Posterior cingulate gyrus (tissue), 11 donors: ENCODE measurements around the gene PLOD2.

Experiments
- DNase-seq, 10 donors: peaks; one replicate each; pipeline versions ENCODE4 v3.0.0 to v3.0.0-alpha.2; 2020 to 2021; ENCODE audit warnings: mixed read lengths in 3 of 10
- intact Hi-C: fragments of 100-400 bp; cut with DNase I; formaldehyde crosslinking; loops from one replicate; pipeline ENCODE4 v1.15.1; 2023

Gene PLOD2

DNA sequence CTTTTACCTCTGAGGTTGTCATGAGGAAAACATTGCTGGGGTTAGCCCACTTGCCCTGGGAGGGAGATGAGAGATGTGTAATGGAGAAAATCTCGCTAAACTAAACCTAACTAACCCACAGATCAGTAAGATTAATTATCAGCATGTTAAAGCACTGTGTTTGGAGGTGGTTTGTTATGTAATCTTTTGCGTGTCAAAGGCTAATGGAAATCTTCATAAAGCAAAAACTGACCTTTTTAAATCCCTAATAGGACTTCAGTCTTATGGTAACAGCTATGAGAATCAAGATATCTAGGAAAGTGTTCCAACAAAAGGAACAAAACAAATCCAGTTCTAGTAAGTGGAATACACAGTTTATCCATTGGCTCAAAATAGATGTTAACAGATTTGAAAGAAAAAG is 102.7 kb downstream of the PLOD2 start:
- DNase-seq: no peak
- intact Hi-C loops: no loop called here

DNA sequence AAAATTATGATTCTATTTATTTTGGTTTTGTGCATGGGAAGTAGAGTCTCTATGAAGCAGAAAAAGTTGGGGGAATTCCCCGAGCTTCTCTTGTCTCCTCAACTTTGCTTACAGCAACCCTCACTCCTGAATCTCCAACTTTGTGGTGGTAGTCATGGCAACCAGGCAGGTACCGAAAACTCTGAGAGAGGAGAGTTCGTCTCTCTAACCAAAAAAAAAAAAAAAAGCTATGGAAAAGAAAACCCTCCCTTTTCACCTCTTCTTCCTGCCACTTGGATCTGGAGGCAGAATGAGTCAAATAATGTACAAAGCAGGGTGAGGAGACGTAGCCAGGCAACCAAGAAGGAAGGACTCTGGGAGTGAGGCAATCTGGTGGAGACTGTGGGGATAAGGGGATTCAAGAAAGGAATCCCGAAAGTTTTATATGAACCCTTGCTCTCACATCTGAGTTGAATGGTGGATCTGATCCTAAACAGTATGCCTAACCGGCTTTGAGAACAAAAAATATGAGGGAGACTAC is 108.1 kb downstream of the PLOD2 start:
- intact Hi-C loops: no loop called here
- no peak for DNase-seq

DNA sequence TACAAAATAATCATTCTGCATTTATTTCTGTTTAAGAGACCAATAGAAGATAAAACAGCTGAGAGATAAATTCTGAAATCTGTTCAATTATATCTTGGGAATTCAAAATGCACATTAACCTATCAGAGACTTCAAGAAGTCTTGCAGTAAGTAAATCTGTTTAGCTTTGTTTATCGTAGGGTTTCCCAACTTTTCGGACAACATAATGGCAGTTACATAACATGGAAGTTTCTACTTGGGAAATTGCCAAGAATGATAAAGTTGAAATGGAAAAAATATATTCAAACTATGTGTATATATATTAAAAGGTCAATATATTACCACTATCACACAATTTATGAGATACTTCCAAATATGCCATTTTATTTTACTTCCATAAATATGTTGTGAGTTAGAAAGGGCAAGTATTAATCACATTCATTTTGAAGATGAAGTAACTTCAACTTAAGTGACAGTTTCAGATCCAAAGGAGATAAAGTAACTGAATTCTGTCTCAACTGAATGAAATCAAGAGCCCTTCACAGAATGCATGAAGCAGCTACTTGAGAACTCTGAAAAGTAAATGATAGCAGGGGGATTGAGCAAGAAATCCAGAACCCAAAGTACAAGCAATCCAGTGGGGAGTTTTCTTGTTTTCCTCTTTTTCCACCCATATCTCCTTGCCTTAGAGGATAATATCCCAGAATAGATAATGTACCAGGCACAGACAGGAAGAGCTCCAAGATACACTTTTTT is 108.8 kb downstream of the PLOD2 start:
- DNase-seq: no peak
- intact Hi-C loops: no loop called here

DNA sequence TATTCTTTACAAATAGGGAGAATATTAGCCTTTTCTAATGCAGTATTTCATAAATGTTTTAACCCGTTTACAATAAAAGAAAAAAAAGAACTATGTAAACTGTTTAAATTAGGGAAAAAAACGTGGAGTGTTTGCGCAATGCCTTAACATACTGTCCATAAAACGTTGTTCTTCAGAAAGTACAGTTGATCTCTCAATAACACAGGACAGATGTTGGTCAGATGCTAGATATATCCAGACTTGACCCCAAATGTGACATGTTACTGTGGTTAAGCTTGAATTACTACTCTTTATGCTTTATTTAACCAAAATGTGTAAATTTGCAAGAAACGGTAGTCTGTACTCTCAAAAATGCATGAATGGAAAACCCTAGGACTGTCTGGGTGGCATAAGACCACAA is 110.3 kb downstream of the PLOD2 start:
- intact Hi-C loops: no loop called here
- DNase-seq: no peak

DNA sequence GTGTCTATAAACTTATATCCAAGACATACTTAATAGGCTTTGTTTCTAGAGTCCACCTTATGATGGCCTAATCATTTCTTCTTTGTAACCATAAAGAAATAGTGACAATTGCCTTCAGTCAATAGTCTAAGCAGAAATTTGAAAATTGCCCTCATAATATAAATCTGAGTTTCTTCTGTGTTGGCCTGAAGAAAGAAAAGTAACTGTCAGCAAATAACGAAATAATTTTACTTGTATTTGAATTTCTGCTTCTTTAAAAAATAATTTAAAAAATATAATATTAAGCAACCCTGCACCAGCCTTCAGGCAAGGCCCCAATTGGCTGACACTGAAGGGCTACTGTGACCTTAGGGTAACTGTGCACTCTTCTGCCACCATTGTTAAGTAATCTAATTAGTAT is 113.5 kb downstream of the PLOD2 start:
- no peak for DNase-seq
- intact Hi-C loops: no loop called here

DNA sequence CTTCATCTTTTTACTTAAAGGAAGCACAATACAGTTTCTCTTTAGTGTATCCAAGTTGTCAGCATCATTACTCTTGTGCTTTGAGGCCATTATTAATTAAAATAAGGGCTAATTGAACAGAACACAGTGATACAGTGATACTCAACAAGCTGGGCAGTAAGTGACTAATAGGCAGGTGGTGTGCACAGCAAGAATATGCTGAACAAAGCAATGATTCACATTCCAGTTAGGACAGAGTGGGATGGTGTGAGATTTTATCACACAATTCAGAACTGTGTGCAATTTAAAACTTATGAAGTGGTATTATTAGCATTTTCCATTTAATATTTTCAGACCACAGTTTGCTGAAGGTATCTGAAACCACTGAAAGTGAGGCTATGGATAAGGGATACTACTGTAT is 116.9 kb downstream of the PLOD2 start:
- intact Hi-C loops: no loop called here

DNA sequence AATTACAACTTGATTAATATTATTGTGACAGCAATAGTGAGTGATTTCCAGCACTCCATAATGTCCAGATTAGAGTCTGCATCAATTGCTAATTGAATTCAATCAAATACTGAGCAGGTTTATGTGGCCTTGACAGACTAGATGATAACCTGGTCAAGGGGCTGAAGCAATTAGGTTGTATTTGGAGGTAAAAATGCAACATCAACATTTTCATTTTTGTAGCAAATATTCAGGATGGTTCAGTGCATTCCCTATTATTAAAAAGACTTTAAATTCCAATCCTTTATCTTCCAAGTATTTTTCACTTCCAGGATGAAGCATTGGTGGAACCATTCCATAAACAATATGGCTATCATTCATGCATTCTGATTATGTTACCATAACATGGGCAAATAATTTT is 120.4 kb downstream of the PLOD2 start:
- no peak for DNase-seq
- intact Hi-C loops: no loop called here

More for the DNA sequence above, 116.9 kb downstream of the PLOD2 start:
- DNase-seq: no peak

DNA sequence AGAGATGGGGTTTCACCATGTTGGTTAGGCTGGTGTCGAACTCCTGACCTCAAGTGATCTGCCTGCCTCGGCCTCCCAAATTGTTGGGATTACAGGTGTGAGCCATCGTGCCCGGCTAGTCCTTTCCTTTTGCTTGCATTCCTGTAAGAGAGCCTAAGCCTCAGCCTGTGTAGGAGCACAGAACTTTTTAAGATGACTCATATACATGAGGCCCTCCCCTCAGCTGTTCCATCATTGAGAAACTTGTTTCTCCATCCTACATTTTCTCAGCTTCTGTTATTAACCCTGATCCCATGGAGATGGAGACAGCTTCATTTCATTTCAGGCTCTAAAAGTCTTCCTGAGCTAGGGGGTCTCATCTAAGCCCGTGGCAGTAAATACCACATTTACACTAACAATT is 123.3 kb downstream of the PLOD2 start:
- DNase-seq: no peak
- intact Hi-C loops: no loop called here

DNA sequence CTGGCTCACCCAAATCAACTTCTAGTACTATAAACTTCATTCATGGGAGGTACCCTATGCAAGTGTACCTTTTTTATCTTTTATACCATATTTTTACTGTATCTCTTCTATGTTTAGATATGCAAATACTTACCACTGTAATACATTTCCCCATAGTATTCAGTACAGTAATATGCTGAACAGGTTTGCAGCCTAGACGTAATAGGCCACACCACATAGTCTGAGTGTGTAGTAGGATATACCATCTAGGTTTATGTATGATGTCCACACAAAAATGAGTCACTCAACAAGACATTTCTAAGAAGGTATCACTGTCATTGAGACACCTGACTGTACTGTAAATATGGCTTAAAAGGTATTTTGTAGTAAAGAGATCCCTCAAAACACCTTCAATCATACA is 124.7 kb downstream of the PLOD2 start:
- intact Hi-C loops: no loop called here
- no peak for DNase-seq

DNA sequence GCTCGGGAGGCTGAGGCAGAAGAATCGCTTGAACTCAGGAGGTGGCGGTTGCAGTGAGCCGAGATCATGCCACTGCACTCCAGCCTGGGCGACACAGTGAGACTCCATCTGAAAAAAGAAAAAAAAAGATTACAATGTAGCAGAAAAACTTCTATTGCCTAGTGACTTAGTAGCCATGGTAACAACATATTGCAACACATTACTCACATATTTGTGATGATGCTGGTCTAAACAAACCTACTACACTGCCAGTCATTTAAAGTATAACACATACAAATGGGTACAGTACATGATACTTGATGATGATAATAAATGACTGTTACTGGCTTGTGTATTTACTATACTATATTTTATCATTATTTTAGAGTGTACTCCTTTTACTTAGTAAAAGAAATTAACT is 125.6 kb downstream of the PLOD2 start:
- DNase-seq: no peak
- intact Hi-C loops: no loop called here

DNA sequence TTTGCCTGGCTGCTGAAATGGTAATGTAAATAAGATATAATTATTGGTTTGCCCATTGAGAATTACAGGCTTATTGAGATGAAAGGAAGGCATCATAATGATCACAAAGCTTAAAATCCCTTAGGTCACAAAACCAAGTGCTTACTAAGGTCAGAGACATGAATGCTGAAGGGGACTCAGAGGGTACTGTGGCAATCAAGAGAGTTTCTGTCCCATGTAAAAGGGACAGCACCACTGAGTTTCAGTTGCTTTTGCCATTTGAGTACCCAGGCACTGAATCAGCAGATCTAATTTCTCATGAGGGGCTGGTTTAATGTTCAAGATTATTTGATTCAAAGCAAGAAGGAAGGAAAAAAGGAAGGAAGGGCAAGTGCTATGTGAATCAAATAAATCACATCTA is 127.0 kb downstream of the PLOD2 start:
- no peak for DNase-seq
- intact Hi-C loops: no loop called here

DNA sequence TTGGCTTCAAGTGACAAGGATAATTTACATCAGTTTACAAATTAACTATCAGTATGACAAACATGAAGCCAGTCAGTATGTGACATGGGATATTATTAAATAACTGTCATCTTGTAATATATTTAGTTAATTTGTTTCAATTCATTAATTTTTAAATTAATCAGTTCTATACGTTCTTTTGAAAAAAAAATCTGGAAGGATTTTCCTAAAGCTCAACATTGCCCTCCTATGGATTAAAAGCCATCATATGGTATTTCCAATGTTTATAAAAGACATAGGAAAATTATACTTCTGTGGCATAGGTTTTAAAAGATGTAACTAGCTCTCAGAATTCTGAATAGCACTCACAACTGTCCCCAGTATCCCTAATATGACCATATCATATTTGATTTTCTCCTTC is 134.4 kb downstream of the PLOD2 start:
- DNase-seq: no peak
- intact Hi-C loops: no loop called here

DNA sequence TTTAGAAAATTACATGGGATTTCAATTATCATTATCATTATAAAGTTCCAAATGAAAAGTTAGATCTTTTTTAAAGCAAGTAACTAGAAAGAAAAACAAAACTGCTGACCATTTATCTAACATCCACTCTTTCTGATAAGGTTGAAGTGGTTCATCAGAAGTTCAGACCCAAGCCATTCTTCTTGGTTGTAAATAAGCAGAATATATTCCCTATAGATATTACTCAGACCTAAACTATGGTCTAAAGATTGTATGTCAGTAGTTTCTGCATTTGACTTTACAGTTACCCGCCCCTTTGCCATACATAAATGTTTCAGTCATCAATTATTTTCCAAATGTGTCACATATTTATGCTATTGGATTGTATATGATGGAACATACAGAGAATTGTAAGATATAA is 136.7 kb downstream of the PLOD2 start:
- intact Hi-C loops: no loop called here
- no peak for DNase-seq

DNA sequence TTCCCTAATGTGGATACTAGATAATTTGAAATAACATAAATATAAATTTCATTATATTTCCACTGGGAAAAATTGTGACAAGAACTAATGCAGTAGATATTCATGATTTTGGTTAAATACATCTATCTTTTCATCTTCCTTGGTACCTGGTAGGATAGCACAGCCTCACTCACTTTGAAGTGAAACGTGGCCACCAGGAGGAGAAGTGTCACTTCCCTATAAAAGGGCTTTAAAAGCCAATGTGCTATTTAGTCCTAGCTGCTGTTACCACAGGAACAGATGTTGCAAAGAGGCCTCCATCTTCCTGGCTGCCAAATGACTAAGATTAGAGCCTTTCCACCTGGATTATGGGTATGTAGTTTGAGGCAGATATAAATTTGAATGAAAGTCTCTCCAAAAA is 140.0 kb downstream of the PLOD2 start:
- no peak for DNase-seq
- intact Hi-C loops: no loop called here

DNA sequence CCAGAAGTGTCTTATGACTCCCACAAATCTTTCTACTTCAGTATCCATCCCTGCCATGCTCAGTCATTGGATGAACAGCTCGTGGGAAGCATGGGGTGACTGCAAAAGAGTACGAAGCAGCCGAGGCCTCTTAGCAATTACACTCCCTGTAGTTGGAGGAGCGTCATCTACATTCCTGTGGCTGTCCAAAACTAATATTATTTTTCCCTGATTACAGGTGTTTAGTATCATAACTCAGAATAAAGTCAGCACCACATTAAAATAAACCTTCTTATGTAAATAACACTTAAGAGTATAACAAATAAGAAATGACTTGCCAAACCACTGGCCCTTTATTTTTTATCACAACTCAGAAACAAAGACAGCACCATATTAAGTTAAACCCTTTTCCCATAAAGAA is 141.5 kb downstream of the PLOD2 start:
- no peak for DNase-seq
- intact Hi-C loops: no loop called here
